NCI-H1105 (cell line): ENCODE results near the gene KNOP1.
"Not testable (repeated sequence)": the region's sequence is repeated elsewhere in the genome, so short reads cannot be mapped to it uniquely, and the experiment has no call there.

Source experiments
- DNase-seq: peaks from one replicate; lab custom pipeline; 2025; lab: John Stamatoyannopoulos, UW

KNOP1 gene

DNA sequence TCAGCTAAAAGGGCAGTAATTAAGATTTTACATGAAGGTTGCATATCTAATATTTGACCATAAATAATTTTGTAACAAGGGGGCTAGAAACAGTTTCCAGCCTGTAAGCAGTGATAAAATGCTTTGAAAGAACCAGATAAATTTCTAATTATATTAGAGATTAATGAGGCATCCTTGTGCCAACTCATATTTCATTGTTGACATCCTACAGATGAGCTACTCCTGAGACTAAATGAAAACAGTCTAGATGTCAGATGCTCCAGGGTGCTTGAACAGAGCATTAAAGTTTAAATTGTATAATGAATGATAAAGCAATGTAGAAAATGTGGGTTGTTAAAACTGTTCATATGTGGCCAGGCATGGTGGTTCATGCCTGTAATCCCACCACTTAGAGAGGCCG is 23.3 kb upstream of the KNOP1 start:
- DNase-seq: no peak

DNA sequence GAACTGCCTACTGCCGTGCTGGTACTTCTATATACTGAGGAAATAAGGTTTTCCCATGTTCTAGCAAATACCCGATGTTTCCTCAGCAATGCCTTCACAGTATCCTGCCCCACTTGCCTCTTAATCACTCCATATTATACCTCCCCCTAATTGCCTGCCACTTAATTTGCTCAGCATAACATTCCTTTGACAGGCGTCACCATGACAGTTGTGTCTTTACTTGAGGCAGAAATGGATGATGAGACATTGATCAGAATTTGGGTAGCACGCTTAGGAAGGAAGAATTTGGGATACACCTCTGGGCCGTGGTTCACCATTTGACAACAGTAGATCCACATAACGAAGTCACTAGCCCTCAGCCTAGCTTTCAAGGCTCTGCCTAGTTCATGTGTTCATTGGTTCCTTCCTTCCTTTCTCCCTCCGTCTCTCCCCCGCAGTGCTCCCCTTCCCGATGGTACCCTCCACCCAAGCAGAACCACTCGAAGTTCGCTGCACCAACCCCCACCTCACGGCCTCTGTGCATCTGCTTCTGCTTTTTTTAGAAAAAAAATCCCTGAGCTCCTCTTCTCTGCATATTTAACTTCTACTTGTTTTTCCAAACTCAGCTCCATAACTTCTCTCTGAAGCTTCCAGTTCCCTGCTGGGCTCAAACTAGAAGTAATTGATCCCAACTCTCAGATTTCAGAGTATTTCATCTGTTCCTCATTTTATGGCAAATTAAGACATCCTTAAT is 19.4 kb upstream of the KNOP1 start:
- DNase-seq: no peak

DNA sequence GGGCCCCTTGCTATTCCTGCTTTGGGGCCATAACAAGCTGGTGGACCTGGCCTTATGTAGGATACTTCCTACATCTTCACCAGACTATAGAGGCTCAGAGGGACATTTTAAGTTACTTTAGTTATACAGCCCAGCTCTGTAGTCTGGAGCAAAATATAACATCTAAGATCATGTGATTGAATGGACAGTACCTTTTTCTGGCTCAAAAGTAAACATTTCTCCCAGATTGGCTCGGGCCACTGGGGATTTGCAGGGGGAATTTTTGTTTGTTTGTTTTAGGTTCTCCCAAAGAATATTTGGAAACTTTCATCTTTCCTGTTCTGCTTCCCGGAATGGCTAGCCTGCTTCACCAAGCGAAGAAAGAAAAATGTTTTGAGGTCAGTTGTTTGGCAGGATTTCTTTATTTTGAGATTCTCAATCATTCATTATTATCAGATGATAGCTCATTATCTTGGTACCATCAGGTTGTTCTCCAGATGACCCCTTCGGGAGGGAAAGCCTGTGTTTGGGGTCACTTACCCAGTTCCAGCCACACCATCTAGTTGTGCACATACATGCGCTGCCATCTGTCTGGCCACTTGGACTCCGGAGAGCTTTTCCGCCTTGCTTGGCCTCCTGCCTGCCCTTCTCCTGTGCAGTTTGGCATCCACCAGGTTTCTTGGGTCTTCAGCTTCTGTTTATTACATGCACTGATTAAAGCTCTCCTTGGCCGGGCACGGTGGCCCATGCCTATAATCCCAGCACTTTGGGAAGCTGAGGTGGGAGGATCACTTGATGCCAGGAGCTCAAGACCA is 17.2 kb upstream of the KNOP1 start:
- DNase-seq: no peak

DNA sequence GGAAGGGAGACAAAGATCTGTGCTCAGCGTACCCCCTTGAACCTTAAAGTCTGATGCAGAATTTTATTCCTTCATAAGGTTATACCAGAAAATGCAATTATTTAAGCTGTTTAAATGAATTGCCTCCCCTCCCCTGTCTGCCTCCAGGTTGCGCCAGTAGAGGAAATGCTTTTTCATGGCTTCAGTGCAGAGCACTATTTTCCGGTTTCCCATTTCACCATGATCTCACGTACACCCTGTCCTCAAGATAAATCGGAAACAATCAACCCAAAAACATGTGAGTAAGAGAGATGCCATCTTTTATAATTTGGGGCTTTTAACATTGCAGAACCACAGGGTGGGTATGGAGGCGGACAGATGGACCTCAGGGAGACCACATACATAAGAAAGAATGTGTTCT is 15.5 kb upstream of the KNOP1 start:
- no peak for DNase-seq

GRCh38 chr16:19728636-19728965 is 10.6 kb upstream of the KNOP1 start:
- DNase-seq: no peak

DNA sequence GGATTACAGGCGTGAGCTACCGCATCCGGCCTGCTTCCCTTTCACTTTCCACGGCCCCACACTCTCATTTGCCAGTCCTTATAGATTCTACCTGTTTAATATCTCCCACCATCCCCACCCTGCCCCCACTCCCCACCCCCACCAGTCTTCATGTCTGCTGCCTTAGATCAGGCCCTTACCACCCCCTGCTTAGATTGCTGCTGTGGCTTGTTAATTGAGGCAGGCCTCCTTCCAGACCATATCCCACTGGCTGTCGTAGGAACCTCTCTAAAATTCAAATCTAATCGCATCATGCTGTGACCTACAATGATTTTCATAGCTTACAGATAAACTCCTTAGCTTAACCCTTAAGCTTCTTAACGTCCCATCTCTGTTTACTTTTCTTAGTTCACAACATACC is 5.0 kb upstream of the KNOP1 start:
- no peak for DNase-seq

DNA sequence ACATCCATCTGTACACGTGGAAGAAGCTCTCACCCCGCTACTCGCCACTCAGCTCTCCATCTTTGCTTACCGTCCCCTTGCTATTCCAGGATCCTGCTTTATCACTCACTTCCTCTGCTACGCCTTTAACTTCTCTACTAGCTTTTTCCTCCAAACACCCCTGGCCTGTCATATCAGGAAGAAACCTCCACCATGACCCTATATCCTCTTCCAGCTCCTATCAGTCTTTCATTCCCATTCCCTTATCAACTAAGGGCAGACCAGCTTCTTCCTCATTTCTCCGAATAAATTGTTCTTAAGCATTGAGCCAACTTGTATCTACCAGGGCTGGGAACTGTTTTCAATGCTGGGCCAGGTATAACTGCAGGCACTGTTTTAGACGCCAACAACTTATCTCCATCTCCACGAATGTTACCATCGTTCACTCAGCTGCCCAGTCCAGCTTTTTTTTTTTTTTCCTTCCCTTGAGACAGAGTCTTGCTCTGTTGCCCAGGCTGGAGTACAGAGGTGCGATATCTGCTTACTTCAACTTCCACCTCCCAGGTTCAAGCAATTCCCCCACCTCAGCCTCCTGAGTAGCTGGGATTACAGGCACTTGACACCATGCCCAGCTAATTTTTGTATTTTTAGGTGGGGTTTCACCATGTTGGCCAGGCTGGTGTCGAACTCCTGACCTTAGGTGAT is 4.4 kb upstream of the KNOP1 start:
- no peak for DNase-seq

DNA sequence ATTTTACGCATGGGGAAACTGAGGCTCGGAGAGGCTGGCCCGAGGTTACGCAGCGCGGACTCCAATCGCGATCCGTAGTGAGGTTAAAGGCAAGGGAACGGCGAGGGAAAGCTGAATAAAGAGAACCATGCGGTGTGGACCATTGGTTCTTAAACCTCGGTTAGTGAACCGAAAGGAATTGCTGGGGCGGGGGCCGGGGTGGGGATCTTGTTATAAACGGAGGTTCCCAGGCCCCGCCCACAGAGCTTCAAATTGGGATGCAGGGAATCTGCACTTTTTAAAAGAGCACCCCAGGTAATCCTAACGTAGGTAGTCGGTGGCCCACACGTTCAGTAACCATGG is 568 bp upstream of the KNOP1 start:
- DNase-seq: no peak

DNA sequence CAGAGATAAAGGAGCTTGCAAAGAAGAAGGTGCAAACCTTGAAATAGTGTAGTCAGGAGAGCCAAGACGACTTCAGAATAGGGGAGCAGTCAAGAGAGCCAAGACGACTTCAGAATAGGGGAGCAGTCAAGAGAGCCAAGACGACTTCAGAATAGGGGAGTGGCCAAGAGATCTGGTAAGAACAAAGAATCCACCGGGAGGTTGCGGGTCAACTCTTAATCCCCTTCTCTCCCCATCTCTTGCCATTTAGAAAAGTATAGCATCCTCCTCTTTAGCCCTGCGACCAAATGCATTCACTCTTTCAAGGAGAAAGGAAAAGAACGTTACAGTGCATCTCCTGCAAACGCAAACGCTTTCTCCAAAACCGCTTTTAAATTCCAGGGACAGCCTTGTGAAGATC is 713 bp downstream of the KNOP1 start:
- DNase-seq: no peak

DNA sequence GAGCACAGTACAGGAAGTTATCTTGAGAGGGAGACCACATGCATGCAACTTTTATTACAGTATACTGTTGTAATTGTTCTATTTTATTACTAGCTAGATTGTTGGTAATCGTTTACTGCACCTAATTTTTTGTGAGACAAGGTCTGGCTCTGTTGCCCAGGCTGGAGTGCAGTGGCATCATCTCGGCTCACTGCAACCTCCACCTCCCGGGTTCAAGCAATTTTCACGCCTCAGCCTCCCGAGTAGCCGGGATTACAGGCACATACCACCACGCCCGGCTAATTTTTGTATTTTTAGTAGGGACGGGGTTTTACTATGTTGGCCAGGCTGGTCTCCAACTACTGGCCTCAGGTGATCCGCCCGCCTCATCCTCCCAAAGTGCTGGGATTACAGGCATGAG is 1.3 kb downstream of the KNOP1 start:
- not testable (repeated sequence) for DNase-seq

DNA sequence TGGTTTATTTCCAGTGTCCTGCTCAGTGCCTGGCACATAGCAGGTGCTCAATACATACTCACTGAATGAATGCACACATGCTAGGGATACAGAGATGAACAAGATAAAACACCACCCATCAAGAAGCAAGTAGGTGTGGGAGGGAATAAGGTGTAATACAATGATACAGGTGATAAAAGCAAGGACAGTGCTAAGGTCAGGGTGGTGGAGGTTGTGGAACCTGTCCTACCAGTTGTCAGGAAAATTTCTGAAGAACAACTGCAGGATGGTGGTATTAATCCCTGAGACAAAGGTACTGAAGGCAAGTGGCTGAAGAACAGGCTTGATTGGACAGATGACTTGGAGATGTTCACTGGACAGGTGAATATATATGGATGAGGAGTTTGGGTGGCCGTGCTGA is 1.8 kb downstream of the KNOP1 start:
- no peak for DNase-seq

GRCh38 chr16:19715566-19715965 is 2.5 kb downstream of the KNOP1 start:
- no peak for DNase-seq

GRCh38 chr16:19713697-19714096 is 4.3 kb downstream of the KNOP1 start:
- DNase-seq: no peak

GRCh38 chr16:19712418-19713058 is 5.5 kb downstream of the KNOP1 start:
- DNase-seq: no peak

DNA sequence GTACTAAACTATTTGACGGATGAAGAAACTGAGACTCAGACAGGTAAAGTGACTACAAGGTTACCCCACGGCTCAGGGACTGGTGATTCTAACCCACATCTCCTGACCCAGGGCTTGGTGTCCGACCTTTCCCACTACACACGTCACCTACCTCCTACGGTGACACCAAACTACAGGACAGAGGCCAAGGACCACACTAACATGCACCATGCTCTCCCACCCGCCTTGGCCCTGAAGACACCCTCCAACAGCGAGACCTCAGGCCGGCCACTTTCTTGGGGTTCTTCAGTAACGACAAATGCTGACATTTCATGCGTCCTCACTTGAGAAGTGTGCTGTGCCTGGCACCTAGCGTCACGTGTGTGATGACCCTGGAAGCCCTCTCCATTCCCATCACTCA is 6.4 kb downstream of the KNOP1 start:
- no peak for DNase-seq

- DNase-seq: no peak
These were observed 7.0 kb downstream of the KNOP1 start for GRCh38 chr16:19710991-19711545.

GRCh38 chr16:19710191-19710908 is 7.7 kb downstream of the KNOP1 start:
- DNase-seq: no peak

- DNase-seq: no peak
These were observed 8.5 kb downstream of the KNOP1 start for GRCh38 chr16:19709381-19710136.

- no peak for DNase-seq
These were observed 9.5 kb downstream of the KNOP1 start for GRCh38 chr16:19708296-19709205.
